H1 (cell line): ENCODE results near the gene NF1. TPM values are rescaled to one million over a fixed set of nuclear protein-coding genes. Genes with fewer than 3 reads are reported as not detected.

Experiments
- CTCF ChIA-PET: fragments of 300-600 bp; sonication (Branson Sonifier 250); formaldehyde crosslinking; loops from one replicate; lab custom pipeline; 2021; ENCODE audit not compliant: partially characterized antibody; lab: Charles Lee
- POLR2A ChIA-PET: fragments of 300-600 bp; sonication (Branson Sonifier 250); formaldehyde crosslinking; loops from one replicate; lab custom pipeline; 2021; ENCODE audit warnings: inconsistent platforms; ENCODE audit not compliant: partially characterized antibody; lab: Charles Lee
- DNase-seq, 2 experiments: peaks; one replicate each; pipeline versions ENCODE4 v3.0.0 to v3.0.0-alpha.2; 2010 to 2022; ENCODE audit warnings: low spot score in 2 of 2, low read depth in 1 of 2, mixed read lengths in 1 of 2
- FAIRE-seq: peaks from 2 replicates; lab custom pipeline; 2011; peaks lifted over from hg19 to GRCh38; lab: Jason Lieb, UNC
- H2AFZ ChIP-seq: 2 replicates; pipeline ENCODE4 v1.8.1; 2012; ENCODE audit warnings: low read length, inconsistent platforms
- H2AK5ac ChIP-seq: 2 replicates; pipeline ENCODE4 v1.6.1; 2013; ENCODE audit warnings: low read depth, low read length
- H2BK120ac ChIP-seq: replicated peaks from 2 replicates; pipeline ENCODE3; 2013; ENCODE audit warnings: low read depth, low read length, inconsistent platforms
- H2BK12ac ChIP-seq: 2 replicates; pipeline ENCODE4 v1.6.1; 2013; ENCODE audit warnings: low read depth, low read length
- H2BK15ac ChIP-seq: 2 replicates; pipeline ENCODE4 v1.6.1; 2013; ENCODE audit warnings: low read length
- H2BK20ac ChIP-seq: 2 replicates; pipeline ENCODE4 v1.6.1; 2013; ENCODE audit warnings: low read length
- H2BK5ac ChIP-seq: 2 replicates; pipeline ENCODE4 v1.6.1; 2013; ENCODE audit warnings: low read depth, low read length
- H3K14ac ChIP-seq: 2 replicates; pipeline ENCODE4 v1.6.1; 2013; ENCODE audit warnings: inconsistent platforms; ENCODE audit not compliant: insufficient read length
- H3K18ac ChIP-seq: 2 replicates; pipeline ENCODE4 v1.6.1; 2013; ENCODE audit warnings: low read length; ENCODE audit errors: extremely low read depth
- H3K23ac ChIP-seq: 2 replicates; pipeline ENCODE4 v1.6.1; 2013; ENCODE audit warnings: inconsistent platforms; ENCODE audit not compliant: insufficient read length
- H3K23me2 ChIP-seq: 2 replicates; pipeline ENCODE4 v1.6.1; 2013; ENCODE audit warnings: low read depth, low read length
- H3K27ac ChIP-seq: 2 replicates; pipeline ENCODE4 v1.6.1; 2011; ENCODE audit warnings: low read depth, low read length, inconsistent platforms
- H3K27me3 ChIP-seq, 4 experiments: replicated peaks in 1 of 4; 1 replicate in 1 of 4; 2 replicates in 3 of 4; pipeline versions ENCODE4 v1.6.1 to v1.8.1; 2011 to 2013; ENCODE audit warnings: low read length in 3 of 4, mild to moderate bottlenecking in 3 of 4, inconsistent platforms in 2 of 4, mixed read lengths in 2 of 4, moderate library complexity in 1 of 4; ENCODE audit not compliant: control insufficient read depth in 3 of 4, insufficient read depth in 3 of 4; ENCODE audit errors: extremely low read depth in 1 of 4
- H3K36me3 ChIP-seq, 4 experiments: 2 replicates each; pipeline versions ENCODE4 v1.6.1 to v1.8.1; 2011 to 2013; ENCODE audit warnings: mild to moderate bottlenecking in 4 of 4, low read length in 3 of 4, moderate library complexity in 2 of 4, control low read depth in 1 of 4, inconsistent platforms in 1 of 4; ENCODE audit not compliant: insufficient read depth in 4 of 4, control insufficient read depth in 2 of 4
- H3K4ac ChIP-seq: replicated peaks from 2 replicates; pipeline ENCODE3; 2013; ENCODE audit warnings: low read length, low read depth, mixed read lengths, inconsistent platforms; ENCODE audit not compliant: insufficient read length
- H3K4me1 ChIP-seq, 4 experiments: replicated peaks in 1 of 4; 1 replicate in 1 of 4; 2 replicates in 3 of 4; pipeline versions ENCODE4 v1.6.1 to v1.8.1; 2011 to 2013; ENCODE audit warnings: low read length in 3 of 4, inconsistent platforms in 2 of 4, mixed read lengths in 1 of 4; ENCODE audit not compliant: insufficient read depth in 4 of 4, control insufficient read depth in 3 of 4
- H3K4me2 ChIP-seq, 2 experiments: 2 replicates each; pipeline versions ENCODE4 v1.6.1 to v1.8.1; 2011 to 2013; ENCODE audit warnings: low read depth in 2 of 2, low read length in 2 of 2, control low read depth in 1 of 2, inconsistent platforms in 1 of 2, mild to moderate bottlenecking in 1 of 2; ENCODE audit not compliant: insufficient read depth in 1 of 2
- H3K4me3 ChIP-seq, 4 experiments: fragments of 200-600, 300-600 bp in 1 of 4; sonication (generic), shearing (Covaris generic), sonication (Bioruptor Twin) in 1 of 4; 2 replicates each; pipeline versions ENCODE4 v1.5.1 to v1.8.1; 2011 to 2016; ENCODE audit warnings: low read length in 4 of 4, low read depth in 3 of 4, control low read depth in 2 of 4, inconsistent platforms in 2 of 4, mild to moderate bottlenecking in 2 of 4, mixed read lengths in 1 of 4, moderate library complexity in 1 of 4; ENCODE audit not compliant: insufficient read depth in 2 of 4; ENCODE audit errors: extremely low read depth in 1 of 4
- H3K56ac ChIP-seq: replicated peaks from 2 replicates; pipeline ENCODE3; 2013; ENCODE audit warnings: low read depth, mild to moderate bottlenecking, mixed read lengths, low read length, inconsistent platforms; ENCODE audit not compliant: insufficient read length
- H3K79me1 ChIP-seq: 2 replicates; pipeline ENCODE4 v1.6.1; 2013; ENCODE audit warnings: low read depth, low read length, control low read depth
- H3K79me2 ChIP-seq, 2 experiments: 2 replicates each; pipeline versions ENCODE4 v1.6.1 to v1.8.1; 2012 to 2013; ENCODE audit warnings: low read length in 2 of 2, mild to moderate bottlenecking in 2 of 2, inconsistent platforms in 1 of 2; ENCODE audit not compliant: insufficient read depth in 2 of 2, control insufficient read depth in 1 of 2
- H3K9ac ChIP-seq, 4 experiments: replicated peaks in 1 of 4; 1 replicate in 1 of 4; 2 replicates in 3 of 4; pipeline versions ENCODE4 v1.6.1 to v1.8.1; 2011 to 2013; ENCODE audit warnings: low read depth in 3 of 4, low read length in 3 of 4, control low read depth in 2 of 4, mild to moderate bottlenecking in 2 of 4, moderate library complexity in 2 of 4, inconsistent platforms in 1 of 4; ENCODE audit errors: extremely low read depth in 1 of 4
- H3K9me3 ChIP-seq, 2 experiments: 2 replicates each; pipeline versions ENCODE4 v1.6.1 to v1.8.1; 2012 to 2013; ENCODE audit warnings: mild to moderate bottlenecking in 2 of 2, moderate library complexity in 2 of 2, control low read depth in 1 of 2, inconsistent platforms in 1 of 2, low read depth in 1 of 2, low read length in 1 of 2, mixed read lengths in 1 of 2; ENCODE audit not compliant: insufficient read depth in 2 of 2
- H4K20me1 ChIP-seq, 2 experiments: replicated peaks in 1 of 2; 2 replicates each; pipeline versions ENCODE3 to v1.8.1; 2011 to 2013; ENCODE audit warnings: inconsistent platforms in 2 of 2, low read length in 2 of 2, mild to moderate bottlenecking in 1 of 2; ENCODE audit not compliant: insufficient read depth in 2 of 2, control insufficient read depth in 1 of 2
- H4K5ac ChIP-seq: 2 replicates; pipeline ENCODE4 v1.6.1; 2013; ENCODE audit warnings: low read length, low read depth, mixed read lengths, inconsistent platforms; ENCODE audit not compliant: insufficient read length
- H4K8ac ChIP-seq: 2 replicates; pipeline ENCODE4 v1.8.0; 2013; ENCODE audit warnings: mild to moderate bottlenecking, moderate library complexity, low read length, inconsistent platforms; ENCODE audit not compliant: insufficient read depth; ENCODE audit errors: extremely low read depth
- H4K91ac ChIP-seq: replicated peaks from 2 replicates; pipeline ENCODE3; 2013; ENCODE audit warnings: low read length, mixed read lengths, inconsistent platforms; ENCODE audit not compliant: insufficient read length
- ASH2L ChIP-seq: fragments of 200-600, 300-600 bp; sonication (generic); IDR thresholded peaks from one replicate; pipeline ENCODE4 v1.7.1; 2017; ENCODE audit warnings: low read length
- ATF2 ChIP-seq: IDR thresholded peaks from 2 replicates; pipeline ENCODE4 v1.6.1; 2012; ENCODE audit warnings: low read length, inconsistent platforms
- CBX5 ChIP-seq: fragments of 300-800, 300-1000 bp; sonication (generic); IDR thresholded peaks from 2 replicates; pipeline ENCODE4 v1.7.1; 2016; ENCODE audit warnings: antibody characterized with exemption, low read length, low read depth
- CEBPB ChIP-seq: IDR thresholded peaks from 2 replicates; pipeline ENCODE4 v1.6.1; 2012; ENCODE audit warnings: low read depth, low read length
- EP300 ChIP-seq, 2 experiments: IDR thresholded peaks; 1 replicate in 1 of 2; 2 replicates in 1 of 2; pipeline ENCODE4 v1.6.1; 2011 to 2012; ENCODE audit warnings: low read depth in 2 of 2, low read length in 2 of 2, mild to moderate bottlenecking in 2 of 2, borderline replicate concordance in 1 of 2, inconsistent platforms in 1 of 2, moderate library complexity in 1 of 2
- NRF1 ChIP-seq: IDR thresholded peaks from 2 replicates; pipeline ENCODE4 v1.6.1; 2011; ENCODE audit warnings: mild to moderate bottlenecking, low read depth, low read length, improper control_type of control experiment
- PHF8 ChIP-seq: fragments of 200-600 bp; sonication (generic); conservative IDR thresholded peaks from 2 replicates; pipeline ENCODE4 v1.7.1; 2012; ENCODE audit warnings: low read depth, mild to moderate bottlenecking, inconsistent platforms, low read length, moderate library complexity
- RAD21 ChIP-seq, 2 experiments: IDR thresholded peaks in 1 of 2; conservative IDR thresholded peaks in 1 of 2; 2 replicates each; pipeline ENCODE4 v1.6.1; 2011; ENCODE audit warnings: low read depth in 2 of 2, low read length in 2 of 2, improper control_type of control experiment in 1 of 2, inconsistent platforms in 1 of 2, mild to moderate bottlenecking in 1 of 2, moderate library complexity in 1 of 2
- SAP30 ChIP-seq: fragments of 300-600 bp; sonication (generic); IDR thresholded peaks from 2 replicates; pipeline ENCODE4 v1.7.1; 2012; ENCODE audit warnings: low read length, moderate library complexity, mild to moderate bottlenecking, inconsistent platforms; ENCODE audit not compliant: insufficient read depth, insufficient replicate concordance
- TAF7 ChIP-seq: optimal IDR thresholded peaks from 2 replicates; pipeline ENCODE3; 2011; ENCODE audit warnings: low read depth, mild to moderate bottlenecking, inconsistent platforms, low read length, moderate library complexity, borderline replicate concordance
- WGBS, 2 experiments: shearing (Covaris generic) in 1 of 2; methylation state at CpG; one replicate each; pipeline versions ENCODE4 v1.1.6 to v1.1.7; 2013 to 2015; ENCODE audit warnings: low lambda C conversion rate in 2 of 2, mixed read lengths in 2 of 2, inconsistent platforms in 1 of 2, low coverage in 1 of 2, missing lambda C conversion rate in 1 of 2; ENCODE audit not compliant: insufficient replicate concordance in 2 of 2, insufficient coverage in 1 of 2, insufficient read length in 1 of 2; ENCODE audit errors: extremely low coverage in 1 of 2, missing lambda C conversion rate in 1 of 2; 5-methylcytosine and 5-hydroxymethylcytosine counted together
- polyA plus RNA-seq, 7 experiments: library from polyadenylated mRNA; depleted of rRNA in 3 of 7; stranded (reverse) in 5 of 7; unstranded in 2 of 7; fragments of >200 nt in 5 of 7; fragments of 200-250 nt in 2 of 7; gene quantifications; 1 replicate in 5 of 7; 2 replicates in 1 of 7; 4 replicates in 1 of 7; pipeline versions ENCODE4 v1.2.1 to v1.2.3, GENCODE V29; 2011 to 2013; ENCODE audit warnings: missing spikeins in 2 of 7, mixed read lengths in 2 of 7
- total RNA-seq: library from RNA; stranded (reverse); fragmentation: NEBNext Ultra II Directional; extraction: Animal tissue kit (Norgen Biotek cat#: 25700); gene quantifications from 2 replicates; pipeline ENCODE4 v1.2.1, GENCODE V29; 2021
- TF ChIP-seq, protein P1 (sequence below): IDR thresholded peaks from 2 replicates; pipeline ENCODE4 v1.6.1; 2012; ENCODE audit warnings: inconsistent platforms

NF1 gene
- total and polyA plus RNA-seq, 2 of the 8 experiments (the other 6 are each of a cell fraction or from before 2014, with no cell fraction given), result 19.3 to 29.6 TPM

DNA sequence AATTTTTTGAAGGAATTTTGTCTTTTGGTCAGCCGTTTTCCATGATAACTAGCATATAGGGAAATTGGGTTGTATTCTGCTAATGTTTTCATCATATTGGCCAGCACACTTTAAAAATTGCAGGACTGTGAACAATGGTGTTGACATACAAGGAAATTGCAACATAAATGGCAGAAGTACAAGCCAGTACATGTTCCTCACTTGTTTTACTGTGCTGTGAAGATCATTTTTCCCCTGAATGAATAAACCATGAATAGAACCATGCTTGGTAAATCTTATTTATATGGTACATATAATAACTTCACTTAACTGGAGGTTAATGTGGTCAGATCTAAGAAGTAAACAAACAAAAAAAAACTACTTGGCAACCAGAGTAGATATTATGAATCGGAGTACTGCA, 179.5 kb downstream of the NF1 start:
- Histone ChIP-seq H3K4me3 (no peak overlapping the region), H3K23me2 (no peaks in the 10 kb centered on the region), H4K91ac (no peak overlapping the region), H3K4ac (no peak overlapping the region), H3K14ac (no peak overlapping the region), H3K27ac (no peak overlapping the region), H3K18ac (no peak overlapping the region), H4K5ac (no peak overlapping the region), H4K20me1 (no peaks in the 10 kb centered on the region), H3K27me3 (no peaks in the 10 kb centered on the region), H2AFZ (no peak overlapping the region), H3K56ac (no peak overlapping the region), H4K8ac (no peak overlapping the region), H3K23ac (no peak overlapping the region), H2BK20ac (no peak overlapping the region), H3K79me2 (no peaks in the 10 kb centered on the region), H3K36me3 (0 out of 8 replicates have a peak, but pooled peaks cover 0 to 6% (median 1%) of the 10 kb centered on the region in 4 experiments), H3K9me3 (no peaks in the 10 kb centered on the region), H2AK5ac (no peak overlapping the region), H3K9ac (no peak overlapping the region), H3K79me1 (no peaks in the 10 kb centered on the region), H3K4me2 (no peak overlapping the region), H2BK15ac (no peak overlapping the region), H2BK12ac (no peak overlapping the region), H2BK5ac (no peak overlapping the region), H2BK120ac (no peak overlapping the region), H3K4me1 (peaks cover 0 to 5% (median 3%) of the 10 kb centered on the region in 4 experiments; a peak in 5 of 7 replicates)
- no peak for FAIRE-seq
- TF ChIP-seq ATF2 (no peak), ASH2L (no peak), TAF7 (no peak), SAP30 (no peak), PHF8 (no peak), CBX5 (no peak), CEBPB (no peak), RAD21 (IDR thresholded peaks at IDR 0.05 in 1 of 2, conservative IDR thresholded peaks at IDR 0.05 in 1 of 2; ENCODE audit: low read depth in 2 of 2, low read length in 2 of 2) (no peak), EP300 (IDR thresholded peaks at IDR 0.05; ENCODE audit: borderline replicate concordance in 1 of 2, low read depth in 2 of 2, low read length in 2 of 2) (no peak), NRF1 (no peak)
- TF ChIP-seq, protein P1, sequence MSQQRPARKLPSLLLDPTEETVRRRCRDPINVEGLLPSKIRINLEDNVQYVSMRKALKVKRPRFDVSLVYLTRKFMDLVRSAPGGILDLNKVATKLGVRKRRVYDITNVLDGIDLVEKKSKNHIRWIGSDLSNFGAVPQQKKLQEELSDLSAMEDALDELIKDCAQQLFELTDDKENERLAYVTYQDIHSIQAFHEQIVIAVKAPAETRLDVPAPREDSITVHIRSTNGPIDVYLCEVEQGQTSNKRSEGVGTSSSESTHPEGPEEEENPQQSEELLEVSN, result no peak
- 90% methylated on average over 2 of the region's 2 CpGs; no CpG with 5 or more reads in 1 of the 2 experiments for WGBS, 2 experiments
- no peak for DNase-seq
- ChIA-PET POLR2A (no interaction called here), CTCF (no interaction called here)
